OCI-LY3 (cell line): ENCODE results near the gene SUMO4.

Source experiments
- EZH2phosphoT487 ChIP-seq: fragments of 200-600 bp; shearing (Covaris generic); IDR thresholded peaks from 2 replicates; pipeline ENCODE4 v1.6.1; 2018; ENCODE audit warnings: antibody characterized with exemption, mixed run types, low read depth
- TF ChIP-seq, protein P1 (sequence below): fragments of 200-600, 300-600 bp; sonication (generic); IDR thresholded peaks from 2 replicates; pipeline ENCODE4 v1.5.1; 2014; ENCODE audit warnings: antibody characterized with exemption, low read length, low read depth

DNA sequence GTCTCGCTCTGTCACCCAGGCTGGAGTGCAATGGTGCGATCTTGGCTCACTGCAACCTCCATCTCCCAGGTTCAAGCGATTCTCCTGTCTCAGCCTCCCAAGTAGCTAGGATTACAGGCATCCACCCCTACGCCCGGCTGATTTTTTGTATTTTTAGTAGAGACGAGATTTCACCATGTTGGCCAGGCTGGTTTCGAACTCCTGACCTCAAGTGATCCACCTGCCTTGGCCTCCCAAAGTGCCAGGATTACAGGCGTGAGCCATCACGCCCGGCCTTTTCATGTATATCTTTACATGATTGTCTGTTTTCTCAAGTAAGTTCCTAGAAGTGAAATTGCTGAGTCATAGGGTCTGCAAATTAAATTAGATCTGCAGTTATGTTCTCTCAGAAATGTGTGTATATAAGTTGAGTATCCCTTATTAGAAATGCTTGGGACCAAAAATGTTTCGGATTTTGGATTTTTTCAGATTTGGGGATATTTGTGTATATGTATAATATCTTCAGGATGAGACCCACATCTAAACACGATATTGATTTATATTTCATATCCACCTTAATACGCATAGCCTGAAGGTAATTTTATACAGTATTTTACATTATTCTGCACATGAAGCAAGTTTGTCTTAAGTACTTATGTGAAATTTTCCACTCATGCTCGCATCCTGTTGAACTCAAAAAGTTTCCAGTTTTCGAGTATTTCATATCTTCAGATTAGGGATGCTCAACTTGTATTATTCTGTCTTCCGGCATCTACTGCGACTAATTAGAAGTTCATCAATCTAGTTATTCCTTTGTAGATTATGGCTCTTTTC is 42.1 kb upstream of the SUMO4 start:
- TF ChIP-seq, protein P1, sequence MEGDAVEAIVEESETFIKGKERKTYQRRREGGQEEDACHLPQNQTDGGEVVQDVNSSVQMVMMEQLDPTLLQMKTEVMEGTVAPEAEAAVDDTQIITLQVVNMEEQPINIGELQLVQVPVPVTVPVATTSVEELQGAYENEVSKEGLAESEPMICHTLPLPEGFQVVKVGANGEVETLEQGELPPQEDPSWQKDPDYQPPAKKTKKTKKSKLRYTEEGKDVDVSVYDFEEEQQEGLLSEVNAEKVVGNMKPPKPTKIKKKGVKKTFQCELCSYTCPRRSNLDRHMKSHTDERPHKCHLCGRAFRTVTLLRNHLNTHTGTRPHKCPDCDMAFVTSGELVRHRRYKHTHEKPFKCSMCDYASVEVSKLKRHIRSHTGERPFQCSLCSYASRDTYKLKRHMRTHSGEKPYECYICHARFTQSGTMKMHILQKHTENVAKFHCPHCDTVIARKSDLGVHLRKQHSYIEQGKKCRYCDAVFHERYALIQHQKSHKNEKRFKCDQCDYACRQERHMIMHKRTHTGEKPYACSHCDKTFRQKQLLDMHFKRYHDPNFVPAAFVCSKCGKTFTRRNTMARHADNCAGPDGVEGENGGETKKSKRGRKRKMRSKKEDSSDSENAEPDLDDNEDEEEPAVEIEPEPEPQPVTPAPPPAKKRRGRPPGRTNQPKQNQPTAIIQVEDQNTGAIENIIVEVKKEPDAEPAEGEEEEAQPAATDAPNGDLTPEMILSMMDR, result no peak
- no peak for TF ChIP-seq EZH2phosphoT487
